ENCODE measurements around the gene CTSK.
"Not testable (repeated sequence)": the region's sequence is repeated elsewhere in the genome, so short reads cannot be mapped to it uniquely, and the experiment has no call there.

The CTSK gene

DNA sequence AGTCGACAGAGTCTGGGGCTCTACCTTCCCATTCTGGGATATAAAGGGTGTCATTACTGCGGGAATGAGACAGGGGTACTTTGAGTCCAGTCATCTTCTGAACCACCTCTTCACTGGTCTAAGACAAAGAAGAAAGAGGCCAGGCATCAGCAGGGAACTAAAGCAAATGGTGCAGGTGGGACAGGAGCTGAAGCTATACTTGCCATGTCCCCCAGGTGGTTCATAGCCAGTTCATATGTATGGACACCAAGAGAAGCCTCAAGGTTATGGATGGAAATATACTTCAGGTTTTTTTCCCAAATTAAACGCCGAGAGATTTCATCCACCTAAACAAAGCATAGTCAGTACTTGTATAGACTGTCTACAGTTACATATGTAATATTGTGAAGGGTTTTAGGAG lies 2.2 kb downstream of the CTSK start:
- DNase-seq (ENCODE audit: low spot score) = no peak

DNA sequence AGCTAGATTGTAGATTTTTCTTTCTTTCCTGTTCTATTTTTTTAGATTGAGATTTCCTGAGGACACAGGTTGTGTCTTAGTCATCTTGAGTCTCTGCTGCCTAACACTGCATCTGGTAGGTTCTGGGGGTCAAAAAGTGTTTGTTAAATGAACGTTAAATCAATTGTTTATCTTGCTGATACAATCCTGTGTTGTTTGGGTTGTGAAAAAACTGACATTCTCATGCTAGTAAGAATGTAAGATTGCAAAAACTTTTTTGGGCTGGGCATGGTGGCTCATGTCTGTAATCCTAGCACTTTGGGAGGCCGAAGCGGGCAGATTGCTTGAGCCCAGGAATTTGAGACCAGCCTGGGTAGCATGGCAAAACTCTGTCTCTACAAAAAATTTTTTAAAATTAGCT lies 3.4 kb downstream of the CTSK start:
- DNase-seq (ENCODE audit: low spot score) = no peak

DNA sequence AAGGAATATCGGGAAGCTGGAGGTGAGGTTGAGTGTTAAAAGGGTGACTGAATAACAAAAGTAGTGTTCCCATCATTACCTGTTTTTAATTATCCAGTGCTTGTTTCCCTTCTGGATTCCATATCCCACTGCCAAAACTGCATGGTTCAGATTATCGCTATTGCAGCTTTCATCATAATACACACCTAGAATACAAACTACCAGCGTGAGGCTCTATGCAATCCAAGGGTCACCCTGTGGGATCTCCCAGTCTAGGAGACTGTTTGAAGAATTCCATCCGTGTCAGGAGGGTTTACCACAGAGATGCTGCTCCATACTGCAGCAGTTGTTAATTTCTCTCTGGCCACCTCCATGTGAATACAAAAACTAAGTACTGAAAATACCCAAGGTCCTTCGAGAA lies 9.0 kb downstream of the CTSK start:
- DNase-seq (ENCODE audit: low spot score) = no peak

DNA sequence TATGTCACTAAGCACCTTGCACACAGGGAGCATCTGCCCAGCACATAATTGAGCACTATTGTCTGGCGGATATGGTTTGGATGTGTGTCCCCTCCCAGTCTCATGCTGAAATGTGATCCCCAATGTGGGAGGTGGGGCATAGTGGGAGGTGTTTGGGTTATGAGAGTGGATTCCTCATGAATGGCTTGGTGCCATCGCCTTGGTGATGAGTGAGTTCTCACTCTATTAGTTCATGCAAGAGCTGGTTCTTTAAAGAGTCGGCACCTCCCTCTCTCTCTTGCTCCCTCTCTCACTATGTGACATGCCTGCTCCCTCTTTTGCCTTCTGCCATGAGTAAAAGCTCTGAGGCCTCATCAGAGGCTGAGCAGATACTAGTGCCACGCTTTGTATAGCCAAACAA lies 9.5 kb downstream of the CTSK start:
- DNase-seq (ENCODE audit: low spot score) = no peak

DNA sequence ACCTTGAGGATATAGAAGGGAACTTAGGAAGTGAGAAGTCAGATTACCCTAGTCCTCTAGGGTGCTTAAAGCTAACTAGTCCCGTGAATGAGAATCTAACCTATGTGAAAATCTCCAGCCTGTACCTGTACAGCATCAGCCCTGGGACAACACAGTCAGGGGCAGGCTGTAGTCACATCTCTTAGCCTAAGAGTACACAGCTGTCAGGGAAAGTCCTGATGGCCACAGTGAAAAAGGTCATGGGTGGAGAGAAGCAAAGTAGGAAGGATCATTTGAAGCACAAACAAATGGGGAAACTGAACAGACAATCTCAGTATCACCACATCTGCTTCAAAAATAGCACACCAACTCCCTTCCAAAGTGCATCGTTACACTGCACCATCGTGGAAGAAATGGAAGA lies 11.7 kb downstream of the CTSK start:
- no peak for DNase-seq (ENCODE audit: low spot score)

DNA sequence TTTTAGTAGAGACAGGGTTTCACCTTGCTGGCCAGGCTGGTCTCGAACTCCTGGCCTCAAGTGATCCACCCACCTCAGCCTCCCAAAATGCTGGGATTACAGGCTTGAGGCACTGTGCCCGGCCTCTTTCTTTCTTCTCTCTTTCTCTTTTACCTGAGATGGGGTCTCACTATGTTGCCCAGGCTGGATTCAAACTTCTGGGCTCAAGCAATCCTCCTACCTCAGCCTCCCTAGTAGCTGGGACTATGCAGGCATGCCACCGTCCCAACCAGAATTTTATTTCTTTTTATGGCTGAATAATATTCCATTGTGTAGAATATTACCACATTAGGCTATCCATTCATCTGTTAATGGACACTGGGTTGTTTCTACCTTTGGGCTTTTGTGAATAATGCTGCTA lies 14.3 kb downstream of the CTSK start:
- not testable (repeated sequence) for DNase-seq (ENCODE audit: low spot score)

DNA sequence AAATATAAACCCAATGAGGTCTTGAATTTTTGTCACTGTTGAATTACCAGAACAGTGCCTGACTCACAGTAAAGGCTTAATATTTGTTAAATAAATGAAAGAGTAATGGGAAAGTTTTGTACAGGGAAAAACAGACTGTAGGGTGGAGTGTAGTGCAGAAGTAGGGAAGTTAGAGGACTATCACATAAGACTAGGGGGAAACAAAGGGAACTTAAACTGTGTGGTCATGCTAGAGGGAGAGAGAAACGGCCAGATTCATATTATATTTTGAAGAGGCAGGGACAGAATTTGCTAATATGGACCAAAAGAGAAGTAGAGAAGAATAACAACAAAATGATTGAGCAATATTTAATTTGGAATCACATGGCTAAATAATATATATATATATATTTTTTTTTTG lies 14.8 kb downstream of the CTSK start:
- no peak for DNase-seq (ENCODE audit: low spot score)

DNA sequence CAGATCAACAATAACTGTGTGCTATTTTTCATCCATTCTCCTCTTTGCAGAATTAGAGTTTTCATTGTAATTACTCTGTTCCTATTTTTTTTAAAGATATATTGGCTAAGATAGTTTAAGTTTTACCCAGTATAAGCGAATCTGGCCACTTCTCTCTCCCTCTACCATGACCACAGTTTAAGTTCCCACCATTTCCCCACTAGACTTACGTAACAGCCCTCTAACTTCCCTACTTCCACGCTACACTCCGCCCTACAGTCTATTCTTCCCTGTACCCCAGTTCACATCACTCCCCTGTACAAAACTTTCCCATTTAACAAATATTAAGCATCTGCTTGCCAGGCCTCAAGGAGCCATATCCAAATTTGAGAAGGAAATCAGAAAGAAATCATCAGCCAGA lies 16.5 kb downstream of the CTSK start:
- no peak for DNase-seq (ENCODE audit: low spot score)

DNA sequence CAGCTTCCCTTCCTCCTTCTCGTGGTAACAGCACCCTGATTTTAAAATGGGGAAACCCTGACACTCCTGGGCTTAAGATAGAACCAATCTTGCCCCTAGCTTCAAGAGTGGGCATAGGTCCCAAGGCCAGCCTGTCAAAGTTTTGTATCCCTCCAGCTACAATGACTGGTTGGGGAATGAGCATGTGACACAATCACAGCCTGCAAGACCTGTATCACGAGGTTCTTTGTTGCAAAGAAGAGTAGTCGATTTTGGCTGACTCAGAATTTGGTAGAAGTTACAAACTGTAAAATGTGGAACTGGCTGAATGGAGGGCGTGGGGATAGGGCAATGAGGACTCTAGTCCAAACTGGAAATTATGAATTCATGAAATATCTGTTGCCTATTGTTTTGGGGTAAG lies 18.7 kb downstream of the CTSK start:
- no peak for DNase-seq (ENCODE audit: low spot score)

DNA sequence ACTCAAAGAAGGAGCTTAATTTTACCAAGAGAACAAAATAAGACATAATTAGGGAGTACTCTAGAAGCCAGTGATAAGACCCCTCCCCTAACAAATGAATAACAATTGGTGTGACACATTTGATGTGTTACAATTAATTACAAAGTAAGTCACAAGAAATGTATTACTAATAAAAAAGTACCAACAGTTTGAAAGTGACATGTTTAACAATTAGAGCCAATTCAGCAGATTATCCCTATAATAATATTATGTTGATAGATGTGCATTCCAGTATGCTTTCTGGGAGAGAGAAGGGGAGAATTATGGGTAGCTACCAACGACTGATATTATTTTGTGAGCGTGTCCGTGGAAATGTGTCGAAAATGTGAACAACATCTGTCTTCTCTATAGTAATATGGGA lies 19.1 kb downstream of the CTSK start:
- DNase-seq (ENCODE audit: low spot score) = no peak

DNA sequence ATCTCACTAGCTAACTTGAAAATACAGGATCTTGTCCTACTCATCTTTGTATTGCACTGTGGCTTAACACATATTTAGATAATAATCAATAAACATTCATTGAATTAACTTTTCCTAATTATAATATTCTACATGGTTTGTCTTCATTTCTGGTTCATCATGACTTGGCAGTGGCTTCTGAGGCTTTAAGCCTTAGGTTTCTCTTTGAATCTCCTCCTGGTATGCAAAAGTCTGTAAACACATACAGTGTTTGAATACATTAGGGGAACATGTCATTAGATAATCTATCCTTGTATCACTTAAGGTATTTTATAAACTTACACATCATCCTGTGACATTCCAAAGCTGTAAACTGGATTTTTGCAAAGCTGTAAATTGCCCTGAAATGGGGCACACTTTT lies 20.6 kb downstream of the CTSK start:
- no peak for DNase-seq (ENCODE audit: low spot score)

DNA sequence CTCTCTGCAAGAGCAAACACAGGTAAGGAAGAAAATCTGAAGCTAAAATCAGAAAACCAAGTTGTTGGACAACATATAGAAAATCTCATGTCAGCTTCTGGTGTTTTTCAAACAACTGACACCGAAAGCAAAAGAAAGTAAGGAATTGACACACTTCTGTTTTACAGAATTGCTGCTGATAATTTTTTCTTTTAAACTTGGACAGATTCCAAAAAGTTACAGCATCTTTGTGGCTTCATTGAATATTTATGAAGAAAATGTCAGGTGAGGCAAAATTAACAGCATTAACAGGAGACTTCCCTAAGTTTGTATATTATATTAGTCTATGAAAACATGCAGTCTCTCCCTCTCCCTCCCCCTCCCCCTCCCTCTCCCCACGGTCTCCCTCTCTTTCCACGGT lies 27.6 kb downstream of the CTSK start:
- DNase-seq (ENCODE audit: low spot score) = no peak

DNA sequence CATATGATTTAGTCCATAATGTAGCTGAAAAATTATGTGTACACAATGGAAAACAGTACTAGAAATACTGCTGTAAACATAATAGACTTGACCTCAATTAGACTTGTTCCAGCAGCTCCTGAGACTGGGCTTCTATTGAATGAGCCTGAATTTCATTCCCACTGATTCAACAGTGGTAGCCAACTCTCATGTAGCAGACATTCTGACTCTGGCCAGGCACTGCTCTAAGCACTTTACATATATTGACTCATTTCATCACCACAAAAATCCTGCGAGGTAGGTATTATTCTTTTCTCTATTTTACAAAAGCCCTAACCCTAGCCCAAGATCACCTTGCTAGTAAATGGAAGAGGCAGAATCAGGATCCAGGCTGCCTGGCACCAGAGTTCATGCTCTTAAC lies 29.7 kb downstream of the CTSK start:
- no peak for DNase-seq (ENCODE audit: low spot score)

DNA sequence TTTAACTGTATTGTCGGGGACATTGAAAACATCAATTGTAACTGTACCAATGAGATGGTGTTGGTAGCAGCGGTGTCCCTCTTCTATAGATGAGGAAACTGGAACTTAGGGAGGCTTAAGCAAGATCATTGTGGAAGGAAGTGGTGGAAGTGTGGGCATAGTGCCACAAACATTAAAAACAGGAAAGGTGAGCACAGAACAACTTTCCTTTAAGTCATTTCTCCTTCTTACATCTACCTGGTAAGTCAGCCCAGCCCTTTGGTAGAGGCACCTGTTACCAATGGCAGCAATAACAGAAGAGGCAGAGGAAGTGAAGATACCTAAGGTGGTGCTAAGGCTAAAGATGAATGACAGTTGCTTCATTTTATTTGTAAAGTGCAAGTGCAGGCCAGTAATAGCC lies 30.5 kb downstream of the CTSK start:
- no peak for DNase-seq (ENCODE audit: low spot score)

DNA sequence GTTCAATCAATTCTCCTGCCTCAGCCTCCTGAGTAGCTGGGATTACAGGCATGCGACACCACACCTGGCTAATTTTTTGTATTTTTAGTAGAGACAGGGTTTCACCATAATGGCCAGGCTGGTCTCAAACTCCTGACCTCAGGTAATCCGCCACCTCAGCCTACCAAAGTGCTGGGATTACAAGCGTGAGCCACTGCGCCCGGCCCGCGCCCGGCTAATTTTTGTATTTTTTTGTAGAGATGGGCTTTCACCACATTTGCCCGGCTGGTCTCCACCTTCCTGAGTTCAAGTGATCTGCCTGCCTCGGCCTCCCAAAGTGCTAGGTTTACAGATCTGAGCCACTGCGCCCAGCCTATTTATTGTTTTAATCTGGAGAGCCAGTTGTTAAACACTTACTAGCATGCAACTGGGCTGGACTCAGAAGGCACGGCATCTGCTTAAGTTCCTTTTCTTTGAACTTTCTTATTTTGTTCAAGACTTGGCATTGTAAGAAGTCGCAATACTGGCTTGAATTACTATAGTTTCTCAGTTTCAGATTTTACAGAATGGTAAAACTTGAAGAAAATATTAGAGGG lies 32.0 kb downstream of the CTSK start:
- DNase-seq (ENCODE audit: low spot score) = not testable (repeated sequence)

DNA sequence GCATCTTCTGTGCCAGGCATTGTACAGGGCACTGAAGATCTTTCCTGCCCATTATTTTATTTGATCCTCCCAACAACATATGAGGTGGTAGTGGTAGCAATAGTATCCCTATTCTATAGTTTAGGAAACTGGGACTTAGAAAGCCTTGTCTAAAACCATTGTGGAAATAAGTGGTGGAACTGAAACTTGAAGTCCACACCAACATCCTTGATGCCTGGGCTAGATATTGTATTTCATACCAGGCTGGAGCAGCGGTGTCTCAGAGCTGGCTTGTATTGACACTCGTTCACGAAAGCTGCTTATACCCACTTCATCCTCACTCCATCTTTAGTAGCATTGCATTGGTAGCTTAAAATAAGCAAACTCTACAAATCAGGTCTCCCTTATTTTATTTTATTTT lies 32.8 kb downstream of the CTSK start:
- no peak for DNase-seq (ENCODE audit: low spot score)

DNA sequence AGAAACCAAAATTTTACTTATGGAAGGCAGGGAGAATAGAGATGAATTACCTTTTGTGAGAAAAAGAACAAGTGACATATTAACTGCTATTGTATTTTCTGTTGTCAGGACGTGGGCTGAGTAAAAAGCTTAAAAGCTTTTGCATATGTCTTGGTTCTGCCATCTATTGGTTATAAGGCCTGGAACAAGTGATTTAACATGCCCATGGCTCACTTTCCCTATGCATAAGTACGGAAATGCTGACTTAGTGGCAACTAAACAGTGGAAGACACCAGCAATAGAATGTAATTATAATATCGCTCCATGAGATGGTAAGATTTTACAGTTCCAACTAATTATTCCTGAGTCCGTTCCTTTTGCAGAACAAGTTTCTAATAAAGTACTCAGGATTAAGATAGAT lies 35.7 kb downstream of the CTSK start:
- no peak for DNase-seq (ENCODE audit: low spot score)

DNA sequence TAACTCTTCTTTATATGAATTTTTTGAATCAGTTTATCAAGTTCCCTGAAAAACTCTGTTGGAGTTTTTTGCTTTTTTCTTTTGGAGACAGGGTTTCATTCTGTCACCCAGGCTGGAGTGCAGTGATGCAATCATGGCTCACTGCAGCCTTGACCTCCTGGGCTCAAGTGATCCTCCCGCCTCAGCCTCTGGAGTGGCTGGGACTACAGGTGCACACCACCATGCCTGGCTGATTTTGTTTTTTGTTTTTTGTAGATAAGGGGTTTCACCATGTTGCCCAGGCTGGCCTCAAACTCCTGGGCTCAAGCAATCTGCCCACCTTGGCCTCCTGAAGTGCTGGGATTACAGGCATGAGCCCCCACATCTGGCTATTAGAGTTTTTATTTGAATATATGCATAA lies 40.4 kb downstream of the CTSK start:
- not testable (repeated sequence) for DNase-seq (ENCODE audit: low spot score)

DNA sequence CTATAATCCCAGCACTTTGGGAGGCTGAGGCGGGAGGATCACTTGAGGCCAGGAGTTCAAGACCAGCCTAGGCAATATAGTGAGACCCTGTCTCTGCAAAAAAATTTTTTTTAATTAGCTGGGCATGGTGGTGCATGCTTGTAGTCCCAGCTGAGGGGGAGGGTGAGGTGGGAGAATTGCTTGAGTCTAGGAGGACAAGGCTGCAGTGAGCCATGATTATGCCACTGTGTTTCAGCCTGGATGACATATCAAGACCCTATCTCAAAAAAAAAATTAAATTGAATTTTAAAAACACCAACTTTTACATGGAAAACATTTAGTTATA lies 42.1 kb downstream of the CTSK start:
- not testable (repeated sequence) for DNase-seq (ENCODE audit: low spot score)

DNA sequence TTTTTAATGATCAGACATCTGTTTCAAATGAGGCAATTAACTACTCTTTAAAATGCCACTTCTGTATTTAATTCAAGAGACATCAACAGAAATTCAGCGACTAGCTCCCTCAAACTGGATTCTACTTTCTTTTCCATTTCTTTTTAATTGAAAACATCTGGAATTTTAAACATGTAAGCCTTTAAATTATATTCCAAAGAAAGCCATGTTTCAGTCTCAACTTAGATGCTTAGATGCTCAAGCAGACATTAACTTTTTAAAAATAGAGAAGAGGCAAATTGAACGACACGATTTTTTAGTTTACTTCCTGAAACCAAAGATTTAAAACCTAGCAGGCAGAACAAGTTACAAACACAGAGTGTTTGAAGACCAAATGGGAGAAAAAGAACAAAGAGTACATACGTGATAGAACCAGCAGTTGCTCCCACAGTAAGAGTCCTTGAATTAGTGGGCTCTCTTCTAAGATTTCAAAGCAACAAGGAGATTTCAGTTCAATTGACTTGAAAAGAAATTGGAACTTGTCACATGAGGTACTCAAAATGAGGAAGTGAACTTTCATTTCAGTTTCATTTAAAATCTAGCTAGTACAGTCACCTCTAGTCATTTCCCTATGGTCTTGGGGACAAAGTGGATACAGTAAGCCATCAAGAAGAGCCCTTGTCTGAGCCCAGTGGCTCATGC lies 42.6 kb downstream of the CTSK start, which contains the start of gene CTSS:
TSS of gene CTSS (minus strand) at position 483 of the 681 bp plus-strand sequence. CDS start 1,015 bp downstream, outside the sequence.
- DNase-seq (ENCODE audit: low spot score) = no peak

DNA sequence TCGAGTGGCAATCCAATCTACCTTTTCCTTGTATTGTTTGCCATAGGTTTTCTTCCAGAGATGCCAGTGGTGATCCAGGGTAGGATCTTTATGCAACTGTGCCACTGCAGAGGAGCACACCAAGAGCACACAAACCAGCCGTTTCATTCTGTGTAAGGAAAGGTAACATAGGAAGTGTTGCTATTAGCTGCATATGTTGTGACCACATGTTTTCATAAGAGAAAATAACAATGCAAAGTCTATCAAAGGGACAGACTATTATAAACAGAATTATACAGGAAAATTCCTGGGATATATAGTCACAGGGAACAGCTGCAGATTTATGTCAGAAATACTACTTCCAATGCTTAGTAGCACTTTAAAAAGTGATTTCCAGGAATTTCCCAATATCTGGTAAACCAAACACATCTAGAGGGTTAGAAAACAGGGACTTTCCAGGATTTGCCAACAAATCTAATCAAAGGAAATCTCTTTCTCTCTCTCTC lies 43.4 kb downstream of the CTSK start:
- DNase-seq (ENCODE audit: low spot score) = no peak

DNA sequence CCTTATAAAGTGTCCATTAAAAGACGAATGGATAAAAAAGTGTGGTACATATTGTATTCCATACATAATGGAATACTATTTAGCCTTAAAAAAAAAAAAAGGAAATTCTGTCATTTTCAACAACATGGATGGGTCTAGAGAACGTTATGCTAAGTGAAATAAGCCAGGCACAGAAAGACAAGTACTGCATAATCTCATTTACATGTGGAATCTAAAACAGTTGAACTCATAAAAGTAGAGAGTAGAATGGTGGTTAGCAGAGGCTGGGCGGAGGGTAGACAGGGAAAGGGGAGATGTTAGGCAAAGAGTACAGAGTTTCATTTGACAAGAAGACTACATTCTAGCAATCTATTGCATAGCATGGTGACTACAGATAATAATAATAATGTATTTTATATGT lies 45.0 kb downstream of the CTSK start:
- no peak for DNase-seq (ENCODE audit: low spot score)

DNA sequence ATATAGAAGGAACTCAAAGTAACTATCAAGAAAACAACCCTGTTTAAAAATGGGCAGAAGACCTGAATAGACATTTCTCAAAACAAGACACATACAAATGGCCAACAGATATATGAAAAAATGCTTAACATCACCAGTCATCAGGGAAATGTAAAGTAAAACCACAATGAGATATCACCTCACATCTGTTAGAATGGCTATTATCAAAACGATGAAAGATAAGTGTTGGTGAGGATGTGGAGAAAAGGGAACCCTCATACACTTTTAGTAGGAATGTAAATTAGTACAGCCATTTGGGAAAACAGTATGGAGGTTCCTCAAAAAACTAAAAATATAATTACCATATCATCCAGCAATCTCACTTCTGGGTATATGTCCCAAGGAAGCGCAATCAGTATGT lies 45.5 kb downstream of the CTSK start:
- no peak for DNase-seq (ENCODE audit: low spot score)

DNA sequence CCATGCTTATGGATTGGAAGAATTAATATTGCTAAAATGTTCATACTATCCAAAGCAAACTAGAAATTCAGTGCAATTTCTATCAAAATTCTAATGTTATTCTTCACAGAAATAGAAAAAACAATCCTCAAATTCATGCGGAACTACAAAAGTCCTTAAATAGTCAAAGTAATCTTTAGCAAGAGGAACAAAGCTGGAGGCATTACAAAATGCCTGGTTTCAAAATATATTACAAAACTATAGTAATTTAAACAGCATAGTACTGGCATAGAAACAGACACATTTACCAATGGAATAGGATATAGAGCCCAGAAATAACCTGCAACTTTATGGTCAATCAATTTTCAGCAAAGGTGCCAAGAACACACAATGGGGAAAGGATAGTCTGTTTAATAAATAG lies 46.3 kb downstream of the CTSK start:
- DNase-seq (ENCODE audit: low spot score) = no peak

Measured in COLO829 (cell line).